Right lobe of liver (tissue), 6 donors: Measurements from ENCODE around the gene ERBIN. TPM values are rescaled to one million over a fixed set of nuclear protein-coding genes. Genes with fewer than 3 reads are reported as not detected.

Source experiments
- ATAC-seq, 4 donors: fragments of 200-7000 bp; cut with Tn5 transposase; one replicate each; pipeline ENCODE4 v1.9.1; 2020; ENCODE audit warnings: mild to moderate bottlenecking in 4 of 4, moderate library complexity in 4 of 4
- DNase-seq, 3 donors: peaks; one replicate each; pipeline ENCODE4 v3.0.0-alpha.2; 2020
- H3K27ac ChIP-seq, 3 donors: fragments of 200-600 bp; one replicate each; pipeline ENCODE4 v1.8.0; 2022
- H3K27me3 ChIP-seq, 2 donors: fragments of 200-600 bp; one replicate each; pipeline ENCODE4 v1.8.0; 2022
- H3K36me3 ChIP-seq, 4 donors: fragments of 200-600 bp; sonication (generic) in 1 of 4; one replicate each; pipeline versions ENCODE4 v1.5.1 to v1.8.0; 2017 to 2022; ENCODE audit warnings: control low read depth in 1 of 4
- H3K4me1 ChIP-seq, 4 donors: fragments of 200-600 bp; sonication (generic) in 1 of 4; one replicate each; pipeline versions ENCODE4 v1.5.1 to v1.8.0; 2017 to 2022; ENCODE audit warnings: control low read depth in 1 of 4
- H3K4me3 ChIP-seq, 3 donors: fragments of 200-600 bp; one replicate each; pipeline ENCODE4 v1.8.0; 2022
- H3K9me3 ChIP-seq, 4 donors: fragments of 200-600 bp; sonication (generic) in 1 of 4; one replicate each; pipeline versions ENCODE4 v1.5.1 to v1.8.0; 2017 to 2022; ENCODE audit warnings: control low read depth in 1 of 4
- POLR2A ChIP-seq: fragments of 450-650 bp; IDR thresholded peaks from one replicate; pipeline ENCODE4 v1.6.1; 2017; ENCODE audit warnings: antibody characterized with exemption, mild to moderate bottlenecking
- WGBS: methylation state at CpG from one replicate; pipeline ENCODE4 v1.1.6; 2018; ENCODE audit warnings: low coverage, low lambda C conversion rate; ENCODE audit not compliant: insufficient coverage; ENCODE audit errors: missing lambda C conversion rate; 5-methylcytosine and 5-hydroxymethylcytosine counted together
- intact Hi-C, 2 donors: fragments of 100-400 bp; cut with DNase I; formaldehyde crosslinking; loops; one replicate each; pipeline versions ENCODE4 v1.11.2 to v1.14.1; 2022
- total RNA-seq, 6 experiments: library from RNA; depleted of rRNA in 2 of 6; stranded (reverse); fragments of >200 nt in 2 of 6; fragmentation: NEBNext Ultra II Directional in 3 of 6; extraction: Animal tissue kit (Norgen Biotek cat#: 25700) in 3 of 6; gene quantifications; one replicate each; pipeline versions ENCODE4 v1.1.0 to v1.2.4, GENCODE V29; 2016 to 2023
- TF ChIP-seq, protein P1 (sequence below), 4 donors: fragments of 200-600 bp in 3 of 4; fragments of 450-650 bp in 1 of 4; IDR thresholded peaks; one replicate each; pipeline versions ENCODE4 v1.5.1 to v1.8.0; 2016 to 2022; ENCODE audit warnings: antibody characterized with exemption in 4 of 4, mild to moderate bottlenecking in 2 of 4
- donor health status: DM: no; HTN: yes; CAD: no.
- donor health status: DM: no; HTN: no; CAD: no.
- donor health status: DM: no; HTN: no; CAD: no.
- donor health status: DM: no; HTN: yes; CAD: no.
- donor health status: DM: no; HTN: yes; CAD: no.

Gene ERBIN
- total RNA-seq, 6 experiments from 2014 or later: 31.0 to 45.3 (median 32.8) TPM

DNA sequence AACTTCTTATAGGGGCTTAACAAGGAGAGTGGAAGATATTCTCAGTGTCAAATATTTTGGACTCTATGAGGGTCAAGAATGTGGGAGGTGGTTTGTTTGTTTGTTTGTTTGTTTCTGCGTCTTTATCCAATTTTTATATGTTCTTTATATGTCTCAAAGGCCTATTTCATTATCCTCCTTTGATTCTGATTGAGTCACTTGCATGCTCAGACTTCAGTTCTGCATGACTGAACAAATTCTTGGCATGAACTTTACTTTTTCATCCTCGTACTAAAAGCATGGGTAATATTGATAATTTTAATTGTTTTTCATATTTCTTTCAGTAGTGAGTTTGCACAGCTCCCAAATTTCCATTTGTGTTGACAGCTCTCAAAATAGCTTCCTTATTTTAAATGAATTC is 19.2 kb upstream of the ERBIN start:
- H3K27me3 ChIP-seq: no peaks in the 10 kb centered on the region
- TF ChIP-seq, protein P1, sequence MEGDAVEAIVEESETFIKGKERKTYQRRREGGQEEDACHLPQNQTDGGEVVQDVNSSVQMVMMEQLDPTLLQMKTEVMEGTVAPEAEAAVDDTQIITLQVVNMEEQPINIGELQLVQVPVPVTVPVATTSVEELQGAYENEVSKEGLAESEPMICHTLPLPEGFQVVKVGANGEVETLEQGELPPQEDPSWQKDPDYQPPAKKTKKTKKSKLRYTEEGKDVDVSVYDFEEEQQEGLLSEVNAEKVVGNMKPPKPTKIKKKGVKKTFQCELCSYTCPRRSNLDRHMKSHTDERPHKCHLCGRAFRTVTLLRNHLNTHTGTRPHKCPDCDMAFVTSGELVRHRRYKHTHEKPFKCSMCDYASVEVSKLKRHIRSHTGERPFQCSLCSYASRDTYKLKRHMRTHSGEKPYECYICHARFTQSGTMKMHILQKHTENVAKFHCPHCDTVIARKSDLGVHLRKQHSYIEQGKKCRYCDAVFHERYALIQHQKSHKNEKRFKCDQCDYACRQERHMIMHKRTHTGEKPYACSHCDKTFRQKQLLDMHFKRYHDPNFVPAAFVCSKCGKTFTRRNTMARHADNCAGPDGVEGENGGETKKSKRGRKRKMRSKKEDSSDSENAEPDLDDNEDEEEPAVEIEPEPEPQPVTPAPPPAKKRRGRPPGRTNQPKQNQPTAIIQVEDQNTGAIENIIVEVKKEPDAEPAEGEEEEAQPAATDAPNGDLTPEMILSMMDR (IDR thresholded peaks at IDR 0.05): no peak
- TF ChIP-seq POLR2A: no peak
- ATAC-seq (no peak), DNase-seq (no peak)
- intact Hi-C loops: no loop called here
- no peaks in the 10 kb centered on the region for H3K4me1 ChIP-seq
- H3K4me3 ChIP-seq: no peak overlapping the region
- WGBS: 75% methylated on average over 2 of the region's 2 CpGs
- no peak overlapping the region for H3K27ac ChIP-seq
- no peaks in the 10 kb centered on the region for H3K36me3 ChIP-seq
- no peaks in the 10 kb centered on the region for H3K9me3 ChIP-seq

DNA sequence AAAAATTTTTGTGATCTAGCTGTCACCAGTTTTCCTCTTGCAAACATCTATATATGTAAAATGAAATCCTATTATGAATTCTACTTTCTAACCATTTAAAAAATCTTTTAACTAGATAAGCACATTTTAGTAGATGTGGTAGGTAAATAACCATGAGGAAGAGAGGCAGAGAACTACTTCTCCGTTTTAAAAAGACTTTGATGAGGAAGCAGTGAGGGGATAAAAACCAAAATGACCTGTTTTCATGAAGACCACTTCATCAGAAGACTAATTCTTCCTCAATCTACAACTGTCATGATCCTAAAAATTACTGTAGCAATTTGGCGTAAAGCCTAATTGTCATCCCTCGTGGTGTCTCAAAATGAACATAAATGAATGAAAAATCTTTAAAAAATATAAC is 15.7 kb upstream of the ERBIN start:
- intact Hi-C loops: no loop called here

GRCh38 chr5:65912311-65912710 is 14.1 kb upstream of the ERBIN start:
- WGBS: 83% methylated on average over 3 of the region's 3 CpGs
- ATAC-seq: no peak
- intact Hi-C loops: no loop called here
- no peak for DNase-seq
- H3K4me3 ChIP-seq: no peak overlapping the region
- H3K36me3 ChIP-seq: no peaks in the 10 kb centered on the region
- H3K4me1 ChIP-seq: peaks cover 0 to 9% (median 0%) of the 10 kb centered on the region in 4 donors
- TF ChIP-seq, protein P1 (IDR thresholded peaks at IDR 0.05): no peak
- no peak for TF ChIP-seq POLR2A
- H3K27me3 ChIP-seq: no peaks in the 10 kb centered on the region
- H3K27ac ChIP-seq: no peak overlapping the region
- no peaks in the 10 kb centered on the region for H3K9me3 ChIP-seq

More for the DNA sequence above, 15.7 kb upstream of the ERBIN start:
- no peak for ATAC-seq
- 64% methylated on average over 3 of the region's 3 CpGs for WGBS
- TF ChIP-seq POLR2A: no peak
- TF ChIP-seq, protein P1 (IDR thresholded peaks at IDR 0.05): no peak
- Histone ChIP-seq H3K27me3 (no peaks in the 10 kb centered on the region), H3K27ac (no peak overlapping the region), H3K9me3 (no peaks in the 10 kb centered on the region), H3K36me3 (no peaks in the 10 kb centered on the region), H3K4me3 (no peak overlapping the region), H3K4me1 (peaks cover 0 to 9% (median 0%) of the 10 kb centered on the region in 4 donors)
- no peak for DNase-seq

GRCh38 chr5:65913519-65913918 is 12.9 kb upstream of the ERBIN start:
- Histone ChIP-seq H3K4me3 (no peak overlapping the region), H3K4me1 (peaks cover 0 to 9% (median 0%) of the 10 kb centered on the region in 4 donors), H3K27me3 (no peaks in the 10 kb centered on the region), H3K9me3 (no peaks in the 10 kb centered on the region), H3K36me3 (no peaks in the 10 kb centered on the region), H3K27ac (no peak overlapping the region)
- peak; percentile 89 to 98 (median 94) for ATAC-seq
- TF ChIP-seq, protein P1 (IDR thresholded peaks at IDR 0.05): peak in 2 of 4 donors; percentile 24 to 25
- TF ChIP-seq POLR2A: no peak
- intact Hi-C loops: no loop called here
- 28% methylated on average over 3 of the region's 3 CpGs for WGBS
- DNase-seq: peak in 2 of 3 donors; percentile 23 to 61
